OCI-LY1 (cell line): ENCODE data around the gene PYGO2.

ENCODE experiments used
- EZH2 ChIP-seq: fragments of 200-600 bp; sonication (generic), shearing (Covaris generic); IDR thresholded peaks from 2 replicates; pipeline ENCODE4 v1.8.0; 2017; ENCODE audit warnings: borderline replicate concordance, mixed run types, mild to moderate bottlenecking, antibody characterized with exemption, low read length, moderate library complexity, mixed read lengths
- TF ChIP-seq, protein P1 (sequence below): fragments of 200-600 bp; sonication (generic), shearing (Covaris generic); IDR thresholded peaks from 2 replicates; pipeline ENCODE4 v1.5.1; 2017; ENCODE audit warnings: mild to moderate bottlenecking, antibody characterized with exemption, low read length, moderate library complexity, mixed read lengths

DNA sequence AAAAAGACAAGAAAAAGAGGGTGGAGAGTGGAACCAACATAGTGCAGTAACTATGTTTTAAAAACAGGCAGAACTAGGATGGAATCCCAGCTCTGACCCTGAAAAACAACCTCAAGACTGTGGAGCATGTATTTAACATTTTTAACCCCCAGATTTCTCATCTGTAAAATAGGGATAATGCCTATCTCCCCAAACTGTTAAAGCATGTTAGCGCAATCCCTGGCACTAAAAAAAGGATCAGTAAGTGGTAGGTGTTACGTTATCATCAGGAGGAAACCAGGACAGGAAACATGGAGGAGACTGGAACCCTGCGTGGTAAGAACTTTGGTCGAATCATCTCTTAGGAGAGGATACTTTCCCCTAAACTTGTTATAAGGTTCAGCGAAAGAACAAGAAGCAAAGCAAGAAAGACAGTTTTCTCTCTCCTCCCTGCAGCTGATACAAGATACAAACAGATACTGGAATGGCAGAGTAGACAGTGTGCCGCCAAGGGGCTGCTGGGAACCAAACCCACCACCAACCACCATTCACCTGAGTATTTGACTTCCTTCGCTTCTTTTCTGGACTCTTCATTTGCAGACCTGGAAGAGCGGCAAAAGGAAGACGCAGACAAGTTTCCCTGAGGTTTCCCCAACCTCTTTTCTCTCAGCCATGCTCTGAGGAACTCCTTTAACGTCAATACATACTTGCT is 991 bp downstream of the PYGO2 start:
- TF ChIP-seq EZH2 = no peak
- TF ChIP-seq, protein P1, sequence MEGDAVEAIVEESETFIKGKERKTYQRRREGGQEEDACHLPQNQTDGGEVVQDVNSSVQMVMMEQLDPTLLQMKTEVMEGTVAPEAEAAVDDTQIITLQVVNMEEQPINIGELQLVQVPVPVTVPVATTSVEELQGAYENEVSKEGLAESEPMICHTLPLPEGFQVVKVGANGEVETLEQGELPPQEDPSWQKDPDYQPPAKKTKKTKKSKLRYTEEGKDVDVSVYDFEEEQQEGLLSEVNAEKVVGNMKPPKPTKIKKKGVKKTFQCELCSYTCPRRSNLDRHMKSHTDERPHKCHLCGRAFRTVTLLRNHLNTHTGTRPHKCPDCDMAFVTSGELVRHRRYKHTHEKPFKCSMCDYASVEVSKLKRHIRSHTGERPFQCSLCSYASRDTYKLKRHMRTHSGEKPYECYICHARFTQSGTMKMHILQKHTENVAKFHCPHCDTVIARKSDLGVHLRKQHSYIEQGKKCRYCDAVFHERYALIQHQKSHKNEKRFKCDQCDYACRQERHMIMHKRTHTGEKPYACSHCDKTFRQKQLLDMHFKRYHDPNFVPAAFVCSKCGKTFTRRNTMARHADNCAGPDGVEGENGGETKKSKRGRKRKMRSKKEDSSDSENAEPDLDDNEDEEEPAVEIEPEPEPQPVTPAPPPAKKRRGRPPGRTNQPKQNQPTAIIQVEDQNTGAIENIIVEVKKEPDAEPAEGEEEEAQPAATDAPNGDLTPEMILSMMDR = no peak
